Neural crest cell (in vitro differentiated cells): ENCODE measurements around the gene KLC1. TPM values are rescaled to one million over a fixed set of nuclear protein-coding genes. Genes with fewer than 3 reads are reported as not detected.

ENCODE experiments used
- DNase-seq: peaks from one replicate; pipeline ENCODE4 v3.0.0; 2021; ENCODE audit warnings: low read depth, mixed read lengths, low spot score
- H3K27ac Mint-ChIP-seq: one replicate; pipeline ENCODE4 v1.8.0; 2021; ENCODE audit warnings: mild to moderate bottlenecking, mixed read lengths; ENCODE audit not compliant: unreplicated experiment
- H3K27me3 Mint-ChIP-seq: 2 replicates; pipeline ENCODE4 v1.8.0; 2021; ENCODE audit warnings: low read depth, mild to moderate bottlenecking, mixed read lengths
- H3K36me3 Mint-ChIP-seq: 2 replicates; pipeline ENCODE4 v1.8.0; 2021; ENCODE audit warnings: low read depth, mild to moderate bottlenecking, mixed read lengths
- H3K4me1 Mint-ChIP-seq: 2 replicates; pipeline ENCODE4 v1.8.0; 2021; ENCODE audit warnings: mixed read lengths
- H3K4me3 Mint-ChIP-seq: one replicate; pipeline ENCODE4 v1.8.0; 2021; ENCODE audit warnings: mild to moderate bottlenecking, mixed read lengths
- H3K9me3 Mint-ChIP-seq: 2 replicates; pipeline ENCODE4 v1.8.0; 2021; ENCODE audit warnings: mixed read lengths
- CTCF ChIP-seq: fragments of 200-600 bp; sonication (generic); conservative IDR thresholded peaks from 2 replicates; pipeline ENCODE4 v1.5.0; 2021; ENCODE audit warnings: antibody characterized with exemption, mild to moderate bottlenecking
- total RNA-seq: library from RNA; stranded (reverse); gene quantifications from 2 replicates; pipeline ENCODE4 v1.2.1, GENCODE V29; 2021

The KLC1 gene
- total RNA-seq, 1 donor from 2014 or later: 173 TPM

GRCh38 chr14:103675957-103676356 is 46.9 kb downstream of the KLC1 start:
- no peaks in the 10 kb centered on the region for H3K27me3 Mint-ChIP-seq
- no peak overlapping the region for H3K4me3 Mint-ChIP-seq
- no peaks in the 10 kb centered on the region for H3K4me1 Mint-ChIP-seq
- no peak overlapping the region for H3K27ac Mint-ChIP-seq
- no peak for TF ChIP-seq CTCF
- DNase-seq: no peak
- peaks cover 15% of the 10 kb centered on the region for H3K36me3 Mint-ChIP-seq
- no peaks in the 10 kb centered on the region for H3K9me3 Mint-ChIP-seq

- no peak overlapping the region for H3K4me3 Mint-ChIP-seq
- peaks cover 15% of the 10 kb centered on the region for H3K36me3 Mint-ChIP-seq
- H3K4me1 Mint-ChIP-seq: no peaks in the 10 kb centered on the region
- DNase-seq: no peak
- H3K9me3 Mint-ChIP-seq: no peaks in the 10 kb centered on the region
- peak overlapping the region; percentile 67 for H3K27ac Mint-ChIP-seq
- no peaks in the 10 kb centered on the region for H3K27me3 Mint-ChIP-seq
- no peak for TF ChIP-seq CTCF
These were observed 48.1 kb downstream of the KLC1 start for GRCh38 chr14:103676881-103677675.

GRCh38 chr14:103679351-103679750 is 50.3 kb downstream of the KLC1 start:
- no peaks in the 10 kb centered on the region for H3K9me3 Mint-ChIP-seq
- H3K4me1 Mint-ChIP-seq: no peaks in the 10 kb centered on the region
- peaks cover 8% of the 10 kb centered on the region for H3K36me3 Mint-ChIP-seq
- H3K4me3 Mint-ChIP-seq: no peak overlapping the region
- peak overlapping the region; percentile 37 for H3K27ac Mint-ChIP-seq
- no peaks in the 10 kb centered on the region for H3K27me3 Mint-ChIP-seq
- peak; percentile 49 for TF ChIP-seq CTCF
- no peak for DNase-seq

- Mint-ChIP-seq H3K36me3 (peaks cover 8% of the 10 kb centered on the region), H3K27me3 (no peaks in the 10 kb centered on the region), H3K4me3 (no peak overlapping the region), H3K27ac (no peak overlapping the region), H3K4me1 (no peaks in the 10 kb centered on the region), H3K9me3 (no peaks in the 10 kb centered on the region)
- no peak for DNase-seq
- TF ChIP-seq CTCF: no peak
These were observed 51.6 kb downstream of the KLC1 start for GRCh38 chr14:103680491-103681231.

GRCh38 chr14:103683139-103683538 is 54.1 kb downstream of the KLC1 start:
- no peak for DNase-seq
- peak overlapping the region; percentile 71 for H3K27ac Mint-ChIP-seq
- no peaks in the 10 kb centered on the region for H3K4me1 Mint-ChIP-seq
- H3K36me3 Mint-ChIP-seq: peaks cover 7% of the 10 kb centered on the region
- H3K9me3 Mint-ChIP-seq: no peaks in the 10 kb centered on the region
- no peaks in the 10 kb centered on the region for H3K27me3 Mint-ChIP-seq
- TF ChIP-seq CTCF: no peak
- no peak overlapping the region for H3K4me3 Mint-ChIP-seq
